Central memory CD4-positive, alpha-beta T cell (primary cell): Measurements from ENCODE around the gene MPZ.
A peak's percentile ranks its signal among the peaks of the same experiment; 100 is the strongest.
"Not testable (repeated sequence)": the region's sequence is repeated elsewhere in the genome, so short reads cannot be mapped to it uniquely, and the experiment has no call there.

Source experiments
- DNase-seq: peaks from one replicate; pipeline ENCODE4 v3.0.0; 2022
- total RNA-seq, 3 experiments: gene quantifications; one replicate each; lab custom pipeline; 2026; lab: John Stamatoyannopoulos, UW

Gene MPZ
- total RNA-seq, result 1.1 to 2.7 (median 2.6) reads per million in 3 experiments

- DNase-seq, result no peak
Observed at GRCh38 chr1:161309868-161310267, at the start of gene MPZ. TSS of gene MPZ (minus strand) at chr1:161309968. CDS start at chr1:161309905, 63 bp downstream.

GRCh38 chr1:161359291-161359690 lies 49.5 kb upstream of the MPZ start:
- no peak for DNase-seq

GRCh38 chr1:161357073-161357472 lies 47.3 kb upstream of the MPZ start:
- no peak for DNase-seq

GRCh38 chr1:161351482-161351881 lies 41.7 kb upstream of the MPZ start:
- DNase-seq, result no peak

- DNase-seq, result no peak
Observed at GRCh38 chr1:161350671-161351070, 40.9 kb upstream of the MPZ start.

- DNase-seq, result no peak
Observed at GRCh38 chr1:161342821-161343220, 33.1 kb upstream of the MPZ start.

GRCh38 chr1:161342177-161342576 lies 32.4 kb upstream of the MPZ start:
- no peak for DNase-seq

- DNase-seq, result no peak
Observed at GRCh38 chr1:161335796-161336195, 26.0 kb upstream of the MPZ start.

- DNase-seq, result no peak
Observed at GRCh38 chr1:161333166-161333565, 23.4 kb upstream of the MPZ start.

GRCh38 chr1:161330346-161330745 lies 20.6 kb upstream of the MPZ start:
- no peak for DNase-seq

GRCh38 chr1:161324020-161324419 lies 14.3 kb upstream of the MPZ start:
- no peak for DNase-seq

GRCh38 chr1:161315841-161316674 lies 6.3 kb upstream of the MPZ start:
- not testable (repeated sequence) for DNase-seq

- DNase-seq, result peak; percentile 92
Observed at GRCh38 chr1:161314201-161314981, 4.6 kb upstream of the MPZ start, which contains the start of gene SDHC. TSS of gene SDHC (plus strand) at chr1:161314381. CDS start at chr1:161314406, 25 bp downstream.

- DNase-seq, result no peak
Observed at GRCh38 chr1:161313554-161314200, 3.9 kb upstream of the MPZ start.

GRCh38 chr1:161311595-161312181 lies 1.9 kb upstream of the MPZ start:
- no peak for DNase-seq

GRCh38 chr1:161307892-161308638 lies 1.7 kb downstream of the MPZ start:
- DNase-seq, result no peak

- peak; percentile 14 for DNase-seq
Observed at GRCh38 chr1:161307230-161307768, 2.5 kb downstream of the MPZ start.

GRCh38 chr1:161305867-161306519 lies 3.8 kb downstream of the MPZ start:
- peak; percentile 88 for DNase-seq

- DNase-seq, result no peak
Observed at GRCh38 chr1:161304927-161305866, 4.6 kb downstream of the MPZ start.

- no peak for DNase-seq
Observed at GRCh38 chr1:161300478-161300877, 9.3 kb downstream of the MPZ start.
